Activated naive CD4-positive, alpha-beta T cell (primary cell): Measurements from ENCODE around the gene CACNA2D3.
"Not testable (repeated sequence)": the region's sequence is repeated elsewhere in the genome, so short reads cannot be mapped to it uniquely, and the experiment has no call there.

ENCODE experiments used
- DNase-seq, 4 experiments: peaks; one replicate each; lab custom pipeline; 2025; lab: John Stamatoyannopoulos, UW

Gene CACNA2D3

DNA sequence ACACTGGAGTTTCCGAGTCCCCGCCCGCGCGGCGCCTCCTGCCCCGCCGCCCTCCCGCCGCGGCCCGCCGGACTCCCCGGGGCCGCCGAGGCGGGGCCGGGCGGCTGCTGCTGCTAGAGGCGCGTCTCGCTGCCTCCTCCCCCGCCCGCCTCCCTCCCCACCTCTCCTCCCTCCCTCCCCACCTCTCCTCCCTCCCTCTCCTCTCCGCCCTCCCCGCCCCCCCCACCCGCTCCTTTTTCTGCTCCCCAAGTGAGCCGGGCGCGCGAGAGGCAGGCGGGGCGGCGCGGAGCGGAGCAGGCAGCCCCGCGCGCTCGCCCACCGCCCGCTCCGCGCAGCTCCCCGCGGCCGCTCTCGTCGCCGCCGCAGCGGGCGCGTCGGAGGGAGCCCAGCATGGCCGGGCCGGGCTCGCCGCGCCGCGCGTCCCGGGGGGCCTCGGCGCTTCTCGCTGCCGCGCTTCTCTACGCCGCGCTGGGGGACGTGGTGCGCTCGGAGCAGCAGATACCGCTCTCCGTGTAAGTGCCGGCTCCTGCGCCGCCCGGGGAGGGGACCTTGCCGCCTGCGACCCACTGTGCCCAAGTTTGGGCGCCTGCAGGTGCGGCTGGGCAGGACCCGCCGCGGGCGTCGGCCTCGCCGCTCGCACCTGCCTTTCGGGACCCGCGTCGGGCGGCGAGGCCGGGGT, at the start of gene CACNA2D3:
CACNA2D3 (plus strand) TSS at position 229 of the 679 bp plus-strand sequence.
- no peak for DNase-seq

DNA sequence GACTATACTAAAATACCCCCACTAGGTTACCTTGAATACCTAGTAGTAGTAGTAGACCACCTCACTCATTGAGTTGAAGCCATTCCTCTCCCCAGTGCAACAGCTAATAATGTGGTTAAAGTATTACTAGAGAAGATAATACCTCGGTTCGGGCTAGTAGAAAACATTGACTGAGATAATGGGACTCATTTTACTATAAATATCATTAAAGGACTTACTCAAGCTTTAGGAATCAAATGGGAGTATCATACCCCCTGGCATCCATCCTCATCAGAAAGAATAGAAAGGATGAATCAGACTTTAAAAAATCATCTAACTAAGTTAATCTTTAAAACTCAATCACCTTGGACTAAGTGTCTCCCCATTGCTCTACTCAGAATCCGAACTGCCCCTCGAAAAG, 49.0 kb upstream of the CACNA2D3 start:
- DNase-seq: no peak

DNA sequence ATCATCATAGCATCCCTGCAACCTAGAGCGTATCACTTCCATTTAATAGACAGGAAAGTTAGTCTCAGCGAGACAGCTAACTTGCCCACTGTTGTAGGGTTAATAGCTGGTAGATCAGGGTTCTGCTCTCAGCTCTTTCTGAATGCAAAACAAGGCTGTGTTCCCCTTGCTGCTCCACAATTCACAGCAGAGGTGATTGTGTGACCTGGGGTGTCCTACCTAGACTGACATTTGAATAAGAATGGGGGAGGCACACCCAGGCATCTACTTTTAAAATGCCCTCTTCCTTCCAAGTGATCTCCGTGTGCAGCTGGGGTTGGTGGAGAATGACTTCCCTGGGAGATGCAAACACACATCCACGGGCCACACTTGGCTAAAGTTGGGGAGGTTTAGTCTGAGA, 43.0 kb upstream of the CACNA2D3 start:
- DNase-seq: no peak

DNA sequence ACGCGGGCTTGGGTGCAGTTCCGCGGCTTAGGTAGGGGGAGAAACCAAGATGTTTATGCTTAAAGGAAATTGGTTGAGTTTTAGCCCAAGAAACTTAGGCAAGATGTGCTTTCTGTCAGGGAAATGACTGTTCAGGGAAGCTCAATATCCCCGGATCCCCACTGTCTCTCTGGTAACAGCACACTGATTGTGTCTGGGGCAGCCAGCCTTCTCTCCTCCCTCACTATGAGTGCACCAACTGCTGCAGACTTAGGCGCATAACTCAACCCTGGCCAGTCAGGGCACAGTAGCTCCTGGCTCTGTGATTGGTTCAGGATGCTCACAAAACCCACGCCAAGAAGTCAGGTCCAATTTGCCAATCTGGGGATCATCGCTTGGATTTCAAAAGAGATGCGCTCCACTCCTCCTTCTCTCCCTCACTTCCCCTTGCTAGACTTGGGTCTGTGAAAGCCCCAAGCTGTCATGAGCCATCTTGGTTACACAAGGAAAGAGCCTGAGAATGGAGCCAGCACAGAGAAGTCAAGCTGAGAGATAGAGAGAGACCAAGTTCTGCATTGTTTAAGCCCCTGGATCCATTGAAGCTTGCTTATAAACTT, 42.5 kb upstream of the CACNA2D3 start:
- DNase-seq: no peak

DNA sequence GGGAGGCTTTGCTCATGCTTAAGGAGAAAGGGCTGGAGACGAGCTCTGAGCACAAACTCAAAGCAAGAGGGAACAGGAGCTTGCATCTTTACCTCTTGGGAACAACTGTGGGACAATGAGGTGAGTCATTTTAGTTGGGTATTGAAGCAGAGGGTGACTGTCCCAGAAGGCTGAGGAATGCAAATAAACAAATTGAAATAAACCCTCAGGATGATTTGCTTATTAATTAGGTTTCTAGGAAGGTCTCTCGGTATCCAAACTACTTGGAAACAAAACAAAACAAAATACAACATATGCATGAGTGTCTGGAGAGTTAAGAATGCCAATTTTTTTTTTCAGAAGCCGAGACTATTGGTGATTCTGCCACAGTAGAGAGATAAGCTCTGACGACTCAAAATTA, 38.4 kb upstream of the CACNA2D3 start:
- no peak for DNase-seq

DNA sequence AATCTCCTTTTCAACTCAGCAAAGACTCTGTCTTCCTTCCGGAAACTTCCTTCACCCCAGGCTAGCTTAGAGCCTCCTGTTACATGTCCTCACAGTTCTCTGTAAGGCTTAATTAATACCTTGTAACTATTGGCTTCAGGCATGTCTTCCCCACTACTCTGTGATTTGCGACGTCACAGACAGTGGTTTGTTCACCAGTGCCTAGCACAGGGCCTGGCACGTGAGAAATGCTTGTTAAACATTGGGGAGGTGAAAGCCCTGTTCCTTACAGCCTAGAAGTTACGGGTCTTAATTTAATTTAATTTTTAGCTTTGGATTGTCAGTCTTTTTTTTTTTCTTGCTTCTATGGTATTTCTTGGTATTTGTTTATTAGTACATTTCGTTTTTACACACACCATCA, 36.4 kb upstream of the CACNA2D3 start:
- no peak for DNase-seq

DNA sequence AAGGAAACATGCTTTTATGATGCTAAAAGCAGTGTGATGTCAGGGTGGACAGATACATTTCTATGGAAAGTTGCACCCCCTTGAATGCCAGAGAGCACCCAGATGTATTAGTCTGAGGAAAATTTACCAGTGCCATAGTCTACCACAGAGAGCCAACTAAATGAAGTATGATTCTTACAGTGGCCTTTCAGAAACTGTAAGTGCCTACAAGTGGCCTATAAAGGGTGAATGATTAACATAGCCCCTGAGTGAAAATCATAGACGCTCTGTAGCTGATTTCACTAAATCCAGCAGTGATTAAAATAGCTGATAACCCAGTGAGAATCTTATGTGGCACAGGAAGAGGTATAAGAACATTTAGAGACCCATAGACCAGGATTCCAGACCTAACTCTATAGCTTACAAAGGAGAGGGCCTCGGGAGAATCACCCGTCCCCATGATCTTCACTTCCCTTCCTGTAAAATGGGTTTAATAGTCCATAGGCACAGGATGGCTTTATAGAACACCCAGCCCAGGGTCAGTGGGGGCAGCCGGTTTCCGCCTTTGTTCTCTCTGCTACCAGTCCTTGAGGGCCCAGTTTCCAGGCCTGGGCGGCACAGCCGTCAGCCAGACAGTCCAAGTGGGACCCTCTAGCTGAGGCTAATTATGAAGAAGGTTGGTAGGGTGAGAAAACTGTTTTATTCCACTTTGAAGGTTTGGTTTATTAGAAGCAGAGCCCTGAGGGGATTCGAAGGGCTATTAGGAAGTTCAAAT, 35.5 kb upstream of the CACNA2D3 start:
- no peak for DNase-seq

DNA sequence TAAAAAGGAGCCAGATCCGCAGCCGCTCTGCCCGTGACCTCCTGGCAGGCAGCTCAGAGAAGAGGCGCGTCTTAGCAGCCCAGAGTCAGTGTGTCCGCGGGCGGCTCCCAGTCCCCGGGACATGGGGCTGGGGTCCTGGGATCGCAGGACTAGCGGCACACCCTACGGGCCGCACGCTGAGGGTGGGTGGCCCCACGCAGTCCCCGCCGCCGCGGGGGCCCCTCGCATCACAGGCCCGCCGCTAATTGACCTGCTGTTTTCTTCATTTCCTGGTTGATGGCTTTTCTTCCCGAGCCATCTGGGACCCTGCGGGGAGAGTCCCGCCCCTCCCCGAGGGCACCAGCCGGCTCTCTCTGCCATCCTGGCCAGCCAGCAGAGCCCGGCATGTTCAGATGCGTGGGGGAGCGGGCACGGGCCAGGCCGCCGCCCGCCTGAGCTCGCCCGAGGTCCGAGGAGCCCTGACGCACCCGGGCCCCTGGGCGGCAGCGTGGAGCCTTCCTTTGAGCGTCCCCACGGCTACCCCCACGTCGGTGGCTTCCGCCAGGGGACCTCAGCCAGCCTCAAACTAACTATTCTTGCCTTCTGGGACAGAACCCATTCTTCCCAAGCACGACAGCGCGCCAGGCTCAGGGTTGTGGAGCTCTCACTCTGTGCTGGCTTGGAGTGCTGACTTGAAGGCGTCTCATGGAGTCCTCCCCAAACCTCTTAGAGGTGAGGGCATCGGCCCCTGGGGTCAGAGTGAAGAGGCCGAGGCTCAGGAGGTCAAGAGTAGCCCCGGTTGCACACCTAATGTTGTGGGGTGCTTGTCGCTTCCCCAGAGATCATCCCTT, 34.6 kb upstream of the CACNA2D3 start:
- no peak for DNase-seq

DNA sequence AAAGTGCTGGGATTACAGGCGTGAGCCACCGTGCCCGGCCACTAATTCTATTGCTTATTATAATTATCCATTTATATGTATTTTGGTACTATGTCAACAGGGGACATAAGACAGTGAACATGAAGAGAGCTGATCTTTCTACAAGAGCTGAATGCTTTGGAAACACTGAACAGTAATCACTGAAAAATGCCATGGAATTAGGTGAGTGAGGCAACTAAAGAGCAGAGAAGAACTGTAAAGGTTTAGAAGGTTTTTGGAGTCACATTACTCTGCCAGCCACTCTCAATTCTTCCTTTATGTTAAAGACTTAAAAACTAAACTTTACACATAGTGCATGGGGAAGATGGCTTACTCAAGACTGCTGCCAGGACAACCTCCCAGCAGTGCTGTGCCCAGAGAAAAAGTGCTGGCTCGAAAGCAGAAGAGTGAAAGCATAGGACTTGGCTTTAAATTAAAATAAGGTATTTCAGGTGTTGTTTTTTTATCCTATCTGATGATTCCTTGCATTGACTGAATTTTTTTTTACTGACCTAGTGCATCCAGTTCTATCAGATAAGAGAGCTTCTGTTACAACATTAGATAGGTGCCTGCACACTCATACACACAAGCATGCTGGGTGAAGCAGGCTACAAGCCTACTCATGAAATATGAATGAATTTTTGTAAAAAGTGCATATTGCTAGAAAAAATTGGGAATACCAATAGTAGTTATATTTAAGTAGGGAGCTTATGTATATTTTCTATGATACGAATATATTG, 28.7 kb upstream of the CACNA2D3 start:
- DNase-seq: no peak

DNA sequence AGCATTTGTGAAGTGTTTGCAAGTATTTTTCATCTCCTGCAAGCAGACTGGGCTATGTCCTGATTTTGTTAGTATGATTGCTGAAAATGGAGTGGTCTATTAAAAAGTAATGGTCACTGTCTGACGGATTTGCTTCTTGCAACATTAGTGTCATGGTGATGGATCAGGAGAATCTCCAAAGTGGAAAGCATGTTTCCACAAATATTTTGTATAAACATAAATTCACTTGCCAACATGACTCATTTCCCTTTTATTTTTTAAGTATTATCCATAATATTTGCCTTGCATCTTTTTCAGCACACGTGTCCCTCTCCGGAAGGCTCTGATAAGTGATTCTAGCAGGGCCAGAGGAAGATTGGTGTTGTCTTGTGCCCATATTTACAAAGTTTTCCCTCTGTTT, 27.4 kb upstream of the CACNA2D3 start:
- no peak for DNase-seq

DNA sequence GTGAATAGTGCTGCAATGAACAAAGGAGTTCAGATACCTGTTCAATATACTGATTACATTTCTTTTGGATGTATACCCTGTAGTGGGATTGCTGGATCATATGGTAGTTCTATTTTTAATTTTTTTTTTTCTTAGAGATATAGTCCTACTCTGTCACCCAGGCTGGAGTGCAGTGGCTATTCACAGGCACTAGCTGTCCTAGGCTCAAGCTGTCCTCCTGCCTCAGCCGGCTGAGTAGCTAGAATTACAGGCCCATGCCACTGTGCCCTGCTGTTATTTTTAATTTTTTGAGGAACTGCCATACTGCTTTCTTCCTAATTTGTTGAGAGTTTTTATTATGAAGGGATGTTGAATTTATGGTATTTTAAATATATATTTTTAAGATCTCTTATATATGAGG, 23.0 kb upstream of the CACNA2D3 start:
- DNase-seq: no peak

DNA sequence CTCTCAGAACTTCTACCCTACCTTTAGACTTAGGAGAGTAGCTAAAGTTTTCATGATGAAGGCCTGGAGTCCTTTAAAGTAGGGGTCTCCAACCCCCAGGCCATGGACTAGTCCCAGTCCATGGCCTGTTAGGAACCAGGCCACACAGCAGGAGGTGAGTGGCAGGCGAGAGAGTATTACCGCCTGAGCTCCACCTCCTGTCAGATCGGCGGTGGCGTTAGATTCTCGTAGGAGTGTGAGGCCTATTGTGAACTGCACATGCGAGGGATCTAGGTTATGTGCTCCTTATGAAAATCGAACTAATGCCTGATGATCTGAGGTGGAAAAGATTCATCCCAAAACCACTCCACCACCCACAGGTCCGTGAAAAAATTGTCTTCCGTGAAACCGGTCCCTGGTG, 18.3 kb upstream of the CACNA2D3 start:
- no peak for DNase-seq

DNA sequence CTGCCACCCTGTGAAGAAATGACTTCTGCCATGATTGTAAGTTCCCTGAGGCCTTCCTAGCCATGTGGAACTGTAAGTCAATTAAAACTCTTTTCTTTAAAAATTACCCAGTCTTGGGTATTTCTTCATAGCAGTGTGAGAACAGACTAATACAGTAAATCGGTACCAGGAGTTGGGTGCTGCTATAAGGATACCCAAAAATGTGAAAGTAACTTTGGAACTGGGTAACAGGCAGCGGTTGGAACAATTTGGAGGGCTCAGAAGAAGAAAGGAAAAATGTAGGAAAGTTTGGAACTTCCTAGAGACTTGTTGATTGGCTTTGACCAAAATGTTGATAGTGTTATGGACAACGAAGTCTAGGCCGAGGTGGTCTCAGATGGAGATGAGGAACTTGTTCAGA, 6.2 kb upstream of the CACNA2D3 start:
- DNase-seq: not testable (repeated sequence)

DNA sequence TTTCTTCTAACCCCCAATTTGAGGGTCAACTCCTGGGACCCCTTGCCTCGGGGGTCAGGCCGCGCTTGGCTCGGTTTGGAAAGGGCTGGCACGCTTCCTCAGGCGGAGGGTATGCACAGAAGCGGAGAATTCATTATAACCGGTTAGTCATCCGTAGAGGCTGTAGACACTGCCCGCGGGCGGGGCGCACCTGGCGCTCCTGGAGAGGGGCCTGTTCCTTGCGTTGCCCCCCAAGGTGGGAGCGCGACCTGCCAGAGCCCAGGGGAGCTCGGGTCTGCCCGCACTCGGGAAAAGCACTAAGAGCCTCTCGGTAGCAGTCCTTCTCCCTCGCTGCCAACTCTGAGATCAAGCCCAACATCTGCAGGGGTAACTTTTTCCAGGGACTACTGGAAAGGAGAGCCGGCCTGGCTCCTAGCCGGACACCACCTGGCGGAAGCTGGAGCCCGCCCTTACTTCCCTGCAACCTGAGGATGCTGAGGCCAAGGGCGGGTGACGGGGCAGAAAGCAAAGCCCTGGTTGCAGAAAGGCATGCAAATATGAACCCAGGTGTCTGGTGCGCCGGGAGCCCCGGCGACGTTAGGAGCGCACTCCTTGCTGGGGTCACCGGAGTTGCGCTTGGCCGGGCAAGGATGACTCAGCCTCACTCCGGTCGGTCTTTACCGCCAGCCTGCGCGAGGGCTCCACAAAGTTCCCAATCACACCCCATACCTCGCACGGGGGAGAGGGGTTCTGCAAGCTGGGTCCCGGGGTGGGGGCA, 1.5 kb upstream of the CACNA2D3 start:
- DNase-seq: no peak

DNA sequence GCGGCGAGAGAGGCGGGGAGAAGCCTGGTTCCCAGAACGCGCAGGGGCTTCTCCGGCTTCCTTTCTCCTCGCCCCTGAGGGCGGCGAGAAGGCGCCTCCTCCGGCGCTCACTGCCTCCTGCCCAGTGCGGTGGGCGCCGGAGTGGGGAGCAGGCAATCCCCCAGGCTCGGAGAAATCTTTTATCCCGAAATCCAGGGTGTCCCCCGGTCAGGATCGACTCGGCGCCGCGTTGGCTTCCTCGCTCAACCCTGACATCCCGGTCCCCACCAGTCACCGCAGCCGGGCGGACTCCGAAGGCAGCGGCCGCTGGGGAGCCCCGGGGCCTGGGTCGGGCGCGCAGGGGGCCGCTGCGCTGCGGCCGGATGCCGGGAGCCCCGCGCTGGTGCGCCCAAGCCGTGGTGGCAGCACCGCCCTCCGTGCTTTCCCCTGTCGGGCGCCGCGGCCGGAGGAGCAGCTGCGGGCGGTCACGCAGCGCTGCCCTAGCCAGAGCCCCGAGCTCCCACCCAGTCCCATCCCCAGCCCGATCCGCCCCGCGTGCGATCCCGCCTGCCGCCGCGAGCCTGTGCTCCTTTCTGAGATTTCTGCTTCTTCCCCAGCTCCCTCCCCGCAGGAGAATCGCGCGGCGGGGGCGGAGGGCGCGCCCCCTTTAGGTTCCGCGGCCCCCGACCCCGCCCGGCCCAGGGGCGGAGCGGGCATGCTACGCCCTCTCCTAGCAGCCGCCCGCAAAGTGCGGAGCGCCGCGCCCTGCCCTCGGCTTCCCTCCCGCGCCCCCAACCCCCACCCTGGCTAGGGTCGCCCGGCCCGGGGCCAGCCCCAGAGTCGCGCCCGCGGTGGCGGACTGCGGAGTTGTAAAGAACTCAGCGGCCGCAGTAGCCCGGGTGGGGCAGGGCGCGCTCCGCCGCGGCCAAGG, 683 bp upstream of the CACNA2D3 start:
- DNase-seq: no peak

DNA sequence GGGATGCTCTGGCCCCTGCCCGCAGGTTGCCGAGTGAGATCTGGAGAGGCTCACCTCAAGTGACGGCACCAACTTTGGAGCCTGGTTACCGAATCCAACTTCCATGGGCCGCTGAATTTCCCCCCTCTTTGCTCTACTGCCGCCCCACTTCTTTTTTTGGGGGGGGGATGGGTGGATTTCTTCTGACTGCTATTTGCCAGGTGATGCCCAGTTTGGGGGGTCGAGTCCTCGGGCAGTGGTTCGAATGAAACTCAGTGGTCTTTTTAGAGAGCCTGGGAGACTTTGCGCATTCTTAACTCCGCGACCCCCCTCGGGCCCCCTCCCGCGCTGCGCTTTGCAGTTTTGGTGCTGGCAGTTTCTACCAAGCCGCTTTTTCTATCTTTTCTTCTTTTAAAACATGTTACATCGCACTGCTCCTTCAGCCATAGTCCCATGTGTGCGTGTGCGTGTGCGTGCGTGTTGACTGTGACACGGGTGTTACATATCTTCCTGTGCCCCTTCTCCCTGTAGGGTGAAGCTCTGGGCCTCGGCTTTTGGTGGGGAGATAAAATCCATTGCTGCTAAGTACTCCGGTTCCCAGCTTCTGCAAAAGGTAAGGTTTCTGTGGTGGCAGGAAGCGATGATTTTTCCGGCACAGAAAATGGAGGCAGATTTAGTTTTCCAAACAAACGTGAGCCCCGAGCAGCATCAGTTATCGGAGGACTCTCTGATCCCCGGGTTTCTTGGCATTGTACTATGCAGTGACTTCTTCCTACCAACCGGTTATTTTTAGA, 837 bp downstream of the CACNA2D3 start:
- no peak for DNase-seq

DNA sequence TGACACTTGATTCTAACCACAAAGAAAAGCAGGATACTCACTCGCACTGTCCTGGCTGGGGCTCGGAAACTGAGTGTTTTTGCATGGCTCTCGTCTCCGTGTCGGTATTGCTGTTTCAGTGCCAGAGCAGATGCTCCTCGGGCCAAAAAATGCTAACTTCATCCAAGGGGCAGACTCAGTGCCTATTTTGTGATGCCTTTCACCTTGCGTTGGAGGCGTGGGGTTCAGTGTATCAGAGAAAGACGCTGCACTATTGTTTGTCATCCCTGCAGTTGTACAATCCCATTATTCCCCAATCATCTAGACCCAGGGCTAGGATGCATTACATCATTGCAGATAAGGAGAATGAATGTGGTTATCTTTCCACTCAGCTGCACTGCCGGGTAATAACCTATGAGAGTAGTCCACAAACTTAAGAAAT, 1.4 kb downstream of the CACNA2D3 start:
- no peak for DNase-seq

DNA sequence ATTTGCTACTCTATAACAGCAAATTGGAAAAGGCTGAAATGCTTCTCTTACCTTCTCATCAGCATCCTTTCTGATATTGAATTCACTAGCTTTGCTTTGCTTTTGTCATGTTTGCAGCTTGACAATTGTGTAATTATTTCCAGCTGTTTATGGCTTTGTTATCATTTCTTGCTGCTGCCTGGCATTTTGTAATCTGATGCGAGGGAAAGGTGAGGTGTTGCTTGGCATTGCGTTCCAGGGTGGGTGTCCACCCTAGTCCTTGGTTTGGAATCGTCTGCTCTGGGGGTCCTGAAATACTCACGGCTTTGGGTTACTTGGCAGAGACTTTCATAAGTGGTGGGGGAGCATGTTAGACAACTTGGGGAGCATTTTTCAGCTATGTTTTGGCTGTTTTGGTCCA, 2.9 kb downstream of the CACNA2D3 start:
- DNase-seq: no peak

DNA sequence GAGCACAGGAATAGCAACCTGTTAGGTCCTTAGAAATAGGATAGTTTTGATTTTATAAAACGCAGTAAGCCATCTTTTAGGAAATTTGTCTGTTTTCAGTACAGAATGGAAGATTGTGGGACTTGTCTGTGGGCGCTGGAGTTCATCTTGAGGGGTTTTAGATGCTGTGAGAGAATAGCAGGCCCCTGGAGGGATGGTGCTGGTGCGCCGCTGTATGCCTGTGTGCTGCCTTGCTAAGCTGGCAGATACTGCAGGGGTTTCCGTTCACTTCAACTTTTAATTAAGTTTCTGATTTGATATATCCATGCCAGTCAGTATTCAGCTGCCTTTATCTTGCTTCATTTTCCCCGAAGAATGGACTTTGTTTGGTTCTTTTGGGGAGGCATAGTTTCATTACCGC, 4.2 kb downstream of the CACNA2D3 start:
- no peak for DNase-seq
